C4-2B (cell line): ENCODE measurements around the gene RAB17.

Experiments used
- ZFX ChIP-seq: fragments of 450-650 bp; IDR thresholded peaks from 2 replicates; pipeline ENCODE4 v1.6.1; 2017
- TF ChIP-seq, protein P1 (sequence below): fragments of 450-650 bp; conservative IDR thresholded peaks from 2 replicates; pipeline ENCODE4 v1.5.1; 2017; ENCODE audit warnings: mild to moderate bottlenecking

DNA sequence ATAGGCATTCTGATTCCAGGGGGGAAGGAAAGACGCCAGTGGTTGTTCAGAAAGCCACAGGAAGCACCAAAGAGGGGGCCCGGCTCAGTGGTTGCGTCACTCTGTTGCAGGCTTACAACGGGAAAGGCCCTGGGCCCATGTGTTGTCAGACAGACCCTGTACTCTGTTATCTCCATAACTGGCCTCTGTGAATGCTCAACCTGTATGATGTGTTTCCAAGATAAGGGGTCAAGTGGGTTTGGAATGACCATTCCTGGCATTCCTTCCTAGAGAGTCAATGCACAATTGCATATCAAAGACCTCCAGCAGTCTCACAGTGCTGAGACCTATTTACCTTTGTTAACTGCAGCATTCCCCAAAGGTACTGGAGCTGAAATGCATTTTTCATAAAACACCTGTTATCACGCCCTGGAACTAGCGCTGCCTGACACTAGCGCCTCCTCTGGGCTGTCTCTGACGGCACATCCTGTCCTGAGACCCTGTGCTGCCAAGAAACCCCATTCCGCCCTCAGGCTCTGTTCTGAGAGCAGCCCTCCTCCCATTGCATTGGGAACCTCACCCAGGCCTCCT is 23.7 kb upstream of the RAB17 start:
- TF ChIP-seq, protein P1, sequence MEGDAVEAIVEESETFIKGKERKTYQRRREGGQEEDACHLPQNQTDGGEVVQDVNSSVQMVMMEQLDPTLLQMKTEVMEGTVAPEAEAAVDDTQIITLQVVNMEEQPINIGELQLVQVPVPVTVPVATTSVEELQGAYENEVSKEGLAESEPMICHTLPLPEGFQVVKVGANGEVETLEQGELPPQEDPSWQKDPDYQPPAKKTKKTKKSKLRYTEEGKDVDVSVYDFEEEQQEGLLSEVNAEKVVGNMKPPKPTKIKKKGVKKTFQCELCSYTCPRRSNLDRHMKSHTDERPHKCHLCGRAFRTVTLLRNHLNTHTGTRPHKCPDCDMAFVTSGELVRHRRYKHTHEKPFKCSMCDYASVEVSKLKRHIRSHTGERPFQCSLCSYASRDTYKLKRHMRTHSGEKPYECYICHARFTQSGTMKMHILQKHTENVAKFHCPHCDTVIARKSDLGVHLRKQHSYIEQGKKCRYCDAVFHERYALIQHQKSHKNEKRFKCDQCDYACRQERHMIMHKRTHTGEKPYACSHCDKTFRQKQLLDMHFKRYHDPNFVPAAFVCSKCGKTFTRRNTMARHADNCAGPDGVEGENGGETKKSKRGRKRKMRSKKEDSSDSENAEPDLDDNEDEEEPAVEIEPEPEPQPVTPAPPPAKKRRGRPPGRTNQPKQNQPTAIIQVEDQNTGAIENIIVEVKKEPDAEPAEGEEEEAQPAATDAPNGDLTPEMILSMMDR: no peak
- TF ChIP-seq ZFX: no peak
